Measurements from ENCODE around the gene LRRC7.

DNA sequence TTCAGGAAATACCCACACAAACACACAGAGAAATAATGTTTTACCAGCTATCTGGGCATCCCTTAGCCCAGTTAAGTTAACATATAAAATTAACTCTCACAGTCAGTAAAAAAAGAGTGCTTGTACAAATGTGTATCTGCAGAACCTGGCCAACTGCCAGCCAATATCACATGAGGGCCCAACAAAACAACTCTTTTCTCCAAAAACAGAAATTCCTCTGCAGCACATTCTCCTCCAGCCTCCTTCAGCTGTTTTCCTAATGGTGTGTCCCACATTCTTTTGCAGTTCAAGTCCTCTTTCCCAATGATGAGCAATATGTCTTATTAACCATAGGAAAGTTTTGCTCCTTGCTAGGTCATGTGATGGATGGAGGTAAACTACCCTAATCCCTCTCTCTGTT is 75.5 kb downstream of the LRRC7 start:
- TF ChIP-seq, protein P1, sequence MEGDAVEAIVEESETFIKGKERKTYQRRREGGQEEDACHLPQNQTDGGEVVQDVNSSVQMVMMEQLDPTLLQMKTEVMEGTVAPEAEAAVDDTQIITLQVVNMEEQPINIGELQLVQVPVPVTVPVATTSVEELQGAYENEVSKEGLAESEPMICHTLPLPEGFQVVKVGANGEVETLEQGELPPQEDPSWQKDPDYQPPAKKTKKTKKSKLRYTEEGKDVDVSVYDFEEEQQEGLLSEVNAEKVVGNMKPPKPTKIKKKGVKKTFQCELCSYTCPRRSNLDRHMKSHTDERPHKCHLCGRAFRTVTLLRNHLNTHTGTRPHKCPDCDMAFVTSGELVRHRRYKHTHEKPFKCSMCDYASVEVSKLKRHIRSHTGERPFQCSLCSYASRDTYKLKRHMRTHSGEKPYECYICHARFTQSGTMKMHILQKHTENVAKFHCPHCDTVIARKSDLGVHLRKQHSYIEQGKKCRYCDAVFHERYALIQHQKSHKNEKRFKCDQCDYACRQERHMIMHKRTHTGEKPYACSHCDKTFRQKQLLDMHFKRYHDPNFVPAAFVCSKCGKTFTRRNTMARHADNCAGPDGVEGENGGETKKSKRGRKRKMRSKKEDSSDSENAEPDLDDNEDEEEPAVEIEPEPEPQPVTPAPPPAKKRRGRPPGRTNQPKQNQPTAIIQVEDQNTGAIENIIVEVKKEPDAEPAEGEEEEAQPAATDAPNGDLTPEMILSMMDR (IDR thresholded peaks at IDR 0.05; ENCODE audit: poor library complexity), result no peak
- TF ChIP-seq EZH2 (IDR thresholded peaks at IDR 0.05; ENCODE audit: borderline replicate concordance) (no peak), EZH2phosphoT487 (IDR thresholded peaks at IDR 0.05; ENCODE audit: low read depth, severe bottlenecking, unreplicated experiment) (no peak)
